ENCODE data around the gene TSHZ2.

DNA sequence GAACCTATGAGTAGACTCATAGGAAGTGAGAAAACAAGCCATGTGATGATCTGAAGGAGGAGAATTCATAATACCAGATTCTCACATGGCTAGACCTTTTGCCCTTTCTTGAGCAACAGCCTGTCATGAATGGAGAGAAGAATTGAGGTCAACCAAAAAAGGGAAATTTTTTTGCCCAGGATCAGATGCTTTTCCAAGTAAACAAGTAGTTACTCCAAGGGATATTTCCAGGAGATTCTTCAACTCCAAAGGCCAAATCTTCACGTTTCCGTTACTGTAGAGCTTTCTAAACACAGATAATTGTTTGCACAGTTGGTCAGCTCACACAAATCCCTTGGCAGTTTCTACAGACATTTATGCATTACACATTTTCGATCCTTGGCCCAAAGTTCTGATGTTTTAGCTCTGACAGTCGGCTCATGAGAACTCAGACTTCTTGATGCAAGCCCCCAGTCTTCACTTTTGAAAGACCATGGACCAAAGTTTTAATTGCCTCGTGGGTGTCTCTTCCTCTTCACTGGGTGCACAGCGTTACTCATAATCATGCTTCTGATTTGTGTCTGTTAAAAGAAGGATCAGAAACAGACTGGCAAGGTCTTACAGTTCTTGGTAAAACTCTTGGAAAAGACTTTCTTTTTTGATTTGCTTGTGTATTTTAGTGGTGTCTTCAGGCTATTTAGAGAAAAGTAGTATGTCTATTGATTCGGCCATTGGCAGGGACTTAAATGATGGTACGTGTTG, 115.0 kb downstream of the TSHZ2 start:
- TF ChIP-seq, protein P1, sequence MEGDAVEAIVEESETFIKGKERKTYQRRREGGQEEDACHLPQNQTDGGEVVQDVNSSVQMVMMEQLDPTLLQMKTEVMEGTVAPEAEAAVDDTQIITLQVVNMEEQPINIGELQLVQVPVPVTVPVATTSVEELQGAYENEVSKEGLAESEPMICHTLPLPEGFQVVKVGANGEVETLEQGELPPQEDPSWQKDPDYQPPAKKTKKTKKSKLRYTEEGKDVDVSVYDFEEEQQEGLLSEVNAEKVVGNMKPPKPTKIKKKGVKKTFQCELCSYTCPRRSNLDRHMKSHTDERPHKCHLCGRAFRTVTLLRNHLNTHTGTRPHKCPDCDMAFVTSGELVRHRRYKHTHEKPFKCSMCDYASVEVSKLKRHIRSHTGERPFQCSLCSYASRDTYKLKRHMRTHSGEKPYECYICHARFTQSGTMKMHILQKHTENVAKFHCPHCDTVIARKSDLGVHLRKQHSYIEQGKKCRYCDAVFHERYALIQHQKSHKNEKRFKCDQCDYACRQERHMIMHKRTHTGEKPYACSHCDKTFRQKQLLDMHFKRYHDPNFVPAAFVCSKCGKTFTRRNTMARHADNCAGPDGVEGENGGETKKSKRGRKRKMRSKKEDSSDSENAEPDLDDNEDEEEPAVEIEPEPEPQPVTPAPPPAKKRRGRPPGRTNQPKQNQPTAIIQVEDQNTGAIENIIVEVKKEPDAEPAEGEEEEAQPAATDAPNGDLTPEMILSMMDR (IDR thresholded peaks at IDR 0.05 in 2 of 3, conservative IDR thresholded peaks at IDR 0.05 in 1 of 3; ENCODE audit: insufficient read depth in 2 of 3, low read depth in 1 of 3, low read length in 3 of 3), result no peak
- no peak for TF ChIP-seq MTA1 (IDR thresholded peaks at IDR 0.05; ENCODE audit: borderline replicate concordance)
- TF ChIP-seq SIN3A (IDR thresholded peaks at IDR 0.05; ENCODE audit: borderline replicate concordance in 2 of 2, control insufficient read depth in 1 of 2, low read depth in 2 of 2, low read length in 2 of 2), result no peak
- TF ChIP-seq BRF1 (IDR thresholded peaks at IDR 0.05; ENCODE audit: borderline replicate concordance, extremely low read depth, insufficient read length), result no peak
- TF ChIP-seq PTTG1 (tag; IDR thresholded peaks at IDR 0.05; ENCODE audit: low read depth), result no peak
- no peak for TF ChIP-seq GABPB2 (CRISPR knock-in tag; conservative IDR thresholded peaks at IDR 0.05)
- TF ChIP-seq NR2C1 (IDR thresholded peaks at IDR 0.05), result no peak
- no peak for TF ChIP-seq NR2C1 (tag; IDR thresholded peaks at IDR 0.05)
- no peak for TF ChIP-seq FOS (IDR thresholded peaks at IDR 0.05; ENCODE audit: extremely low read depth, insufficient read length)
- no peak for TF ChIP-seq MAZ (CRISPR knock-in tag; conservative IDR thresholded peaks at IDR 0.05 in 1 of 2, IDR thresholded peaks at IDR 0.05 in 1 of 2)
- no peak for TF ChIP-seq SMAD1 (IDR thresholded peaks at IDR 0.05; ENCODE audit: low read depth, low read length, partially characterized antibody)
- no peak for TF ChIP-seq EP300 (IDR thresholded peaks at IDR 0.05; ENCODE audit: low read length)
- TF ChIP-seq FOXA3 (CRISPR knock-in tag; conservative IDR thresholded peaks at IDR 0.05 in 1 of 2, IDR thresholded peaks at IDR 0.05 in 1 of 2), result no peak
- no peak for TF ChIP-seq POLR2A (conservative IDR thresholded peaks at IDR 0.05)
